ENCODE data around the gene GNMT. TPM values are rescaled to one million over a fixed set of nuclear protein-coding genes. Genes with fewer than 3 reads are reported as not detected.

GNMT gene
- polyA plus RNA-seq, 3 donors, result 0.17 to 7.8 (median 0.31) TPM

GRCh38 chr6:42981836-42982235 lies 21.3 kb downstream of the GNMT start:
- H3K9me3 ChIP-seq (replicated peaks in 1 of 2; ENCODE audit: control insufficient read depth in 1 of 2, insufficient read depth in 1 of 2, low read length in 2 of 2), result no peaks in the 10 kb centered on the region
- H3K79me2 ChIP-seq (ENCODE audit: insufficient read depth, low read length), result peaks cover 45% of the 10 kb centered on the region
- no peak overlapping the region for H2AFZ ChIP-seq (ENCODE audit: insufficient read depth, low read depth, low read length, poor library complexity, severe bottlenecking)
- H3K27ac Mint-ChIP-seq, result no peak overlapping the region
- H3K27me3 ChIP-seq (ENCODE audit: control insufficient read depth in 2 of 2, insufficient read depth in 2 of 2, low read length in 2 of 2), result no peaks in the 10 kb centered on the region
- H3K4me2 ChIP-seq (replicated peaks; ENCODE audit: extremely low read depth, low read length, poor library complexity, severe bottlenecking), result no peak overlapping the region
- H3K27me3 Mint-ChIP-seq (ENCODE audit: low read depth in 3 of 3), result peaks cover 0 to 4% (median 0%) of the 10 kb centered on the region in 3 donors
- H3K9ac ChIP-seq (ENCODE audit: insufficient read depth, low read length, poor library complexity, severe bottlenecking), result no peak overlapping the region
- H3K36me3 ChIP-seq (replicated peaks in 1 of 2; ENCODE audit: control insufficient read depth in 1 of 2, insufficient read depth in 2 of 2, low read length in 2 of 2), result no peaks in the 10 kb centered on the region
- WGBS (ENCODE audit: insufficient coverage), result 68% methylated on average over 3 of the region's 5 CpGs
- peaks cover 3% of the 10 kb centered on the region for H4K20me1 ChIP-seq (ENCODE audit: insufficient read depth, low read length)
- H3K9me3 Mint-ChIP-seq, result no peaks in the 10 kb centered on the region
- H3K36me3 Mint-ChIP-seq, result peaks cover 0 to 2% of the 10 kb centered on the region in 2 donors
- H3K27ac ChIP-seq (ENCODE audit: low read depth in 1 of 2, low read length in 2 of 2), result no peak overlapping the region
- DNase-seq, result no peak
- no peak for TF ChIP-seq CTCF (IDR thresholded peaks at IDR 0.05)
- intact Hi-C loops (cut with micrococcal nuclease), result no loop called here
- peaks cover 50% of the 10 kb centered on the region for H3K4me1 Mint-ChIP-seq
- H3K4me1 ChIP-seq (ENCODE audit: control insufficient read depth in 1 of 2, insufficient read depth in 2 of 2, low read length in 2 of 2), result peaks cover 37 to 46% of the 10 kb centered on the region in 2 donors
- H3K4me3 ChIP-seq (replicated peaks in 1 of 3; ENCODE audit: low read depth in 2 of 3, low read length in 3 of 3), result no peak overlapping the region
- H3K4me3 Mint-ChIP-seq, result no peak overlapping the region

GRCh38 chr6:42984001-42984923 lies 23.7 kb downstream of the GNMT start, which contains the start of gene PPP2R5D:
Gene PPP2R5D, plus strand, starts transcription at chr6:42984570. Its CDS starts 108 bp downstream, at chr6:42984678.
- intact Hi-C loops (cut with micrococcal nuclease), result no loop called here
- Histone ChIP-seq H3K27ac (ENCODE audit: low read depth in 1 of 2, low read length in 2 of 2) (peak within 1 kb of the TSS; percentile 71 to 84), H3K4me2 (replicated peaks; ENCODE audit: extremely low read depth, low read length, poor library complexity, severe bottlenecking) (peak within 1 kb of the TSS; percentile 88), H3K9ac (ENCODE audit: insufficient read depth, low read length, poor library complexity, severe bottlenecking) (peak within 1 kb of the TSS; percentile 85), H3K36me3 (replicated peaks in 1 of 2; ENCODE audit: control insufficient read depth in 1 of 2, insufficient read depth in 2 of 2, low read length in 2 of 2) (peaks cover 3 to 11% of the 10 kb centered on the region in 2 donors), H2AFZ (ENCODE audit: insufficient read depth, low read depth, low read length, poor library complexity, severe bottlenecking) (peak within 1 kb of the TSS; percentile 92), H3K4me1 (ENCODE audit: control insufficient read depth in 1 of 2, insufficient read depth in 2 of 2, low read length in 2 of 2) (peaks cover 23 to 30% of the 10 kb centered on the region in 2 donors), H3K9me3 (replicated peaks in 1 of 2; ENCODE audit: control insufficient read depth in 1 of 2, insufficient read depth in 1 of 2, low read length in 2 of 2) (no peaks in the 10 kb centered on the region), H3K79me2 (ENCODE audit: insufficient read depth, low read length) (peaks cover 31% of the 10 kb centered on the region), H3K27me3 (ENCODE audit: control insufficient read depth in 2 of 2, insufficient read depth in 2 of 2, low read length in 2 of 2) (no peaks in the 10 kb centered on the region), H4K20me1 (ENCODE audit: insufficient read depth, low read length) (peaks cover 17% of the 10 kb centered on the region), H3K4me3 (replicated peaks in 1 of 3; ENCODE audit: low read depth in 2 of 3, low read length in 3 of 3) (peak within 1 kb of the TSS; percentile 64 to 91 (median 64))
- Mint-ChIP-seq H3K9me3 (no peaks in the 10 kb centered on the region), H3K36me3 (peaks cover 9 to 18% of the 10 kb centered on the region in 2 donors), H3K27me3 (ENCODE audit: low read depth in 3 of 3) (peaks cover 0 to 4% (median 0%) of the 10 kb centered on the region in 3 donors), H3K4me3 (peak within 1 kb of the TSS; percentile 85 to 96), H3K27ac (peak within 1 kb of the TSS; percentile 78 to 94 (median 91)), H3K4me1 (peaks cover 53% of the 10 kb centered on the region)
- WGBS (ENCODE audit: insufficient coverage), result under 1% methylated on average over 52 of the region's 59 CpGs
- no peak for TF ChIP-seq CTCF (IDR thresholded peaks at IDR 0.05)
- peak; percentile 96 to 99 (median 96) for DNase-seq
